ENCODE measurements around the gene CNPY2. TPM values are rescaled to one million over a fixed set of nuclear protein-coding genes. Genes with fewer than 3 reads are reported as not detected.
A peak's percentile ranks its signal among the peaks of the same experiment; 100 is the strongest.

CNPY2 gene
- total RNA-seq: 10 to 100 TPM; 93.5 to 95.8 TPM
- polyA plus RNA-seq: 100 to 1,000 TPM; 174 to 184 TPM

DNA sequence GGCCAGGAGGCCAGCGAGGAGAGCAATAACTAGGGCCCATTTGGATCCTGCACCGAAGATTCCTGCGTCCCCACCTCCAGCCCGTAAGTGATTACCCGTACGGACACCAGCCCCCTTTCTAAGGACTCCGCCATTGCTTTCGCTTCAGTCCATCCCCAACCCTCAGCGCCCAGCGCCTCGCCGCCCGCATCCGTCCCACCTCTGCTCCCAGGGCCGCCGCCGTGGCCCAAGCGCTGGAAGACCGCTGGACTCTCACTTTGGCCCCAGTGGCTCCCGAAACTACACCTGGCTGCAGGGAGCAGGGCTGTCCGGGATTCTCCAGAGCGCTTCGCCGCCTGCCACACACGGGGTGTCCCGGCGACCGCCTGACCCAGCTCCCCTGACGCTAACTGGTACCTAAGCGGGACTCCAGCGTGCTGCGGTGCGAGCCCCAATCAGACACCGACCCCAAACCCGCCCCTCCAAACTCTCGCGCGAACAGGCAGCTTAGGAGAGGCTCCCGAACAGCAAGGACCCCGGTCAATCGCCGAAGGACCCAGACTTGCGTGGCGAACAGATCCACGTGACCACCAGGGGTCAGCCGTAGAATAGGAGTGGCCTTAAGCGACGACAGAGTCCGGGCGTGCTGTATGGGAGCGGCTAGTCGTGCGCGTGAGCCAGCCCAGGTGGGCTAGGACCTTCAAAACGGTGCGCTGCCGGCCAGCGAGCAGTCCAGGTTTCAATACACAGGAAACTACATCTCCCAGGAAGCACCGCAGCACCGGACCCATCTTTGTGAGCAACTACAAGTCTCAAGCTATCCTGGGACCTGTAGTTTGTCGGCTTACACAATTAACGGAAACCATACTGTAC lies at the start of gene CNPY2:
TSS of gene CNPY2 (minus strand) at position 367 of the 852 bp plus-strand sequence. CDS start 771 bp downstream, outside the sequence.
- no peaks in the 10 kb centered on the region for H3K27me3 Mint-ChIP-seq
- Histone ChIP-seq H3K4me3 (ENCODE audit: low read length in 2 of 2) (peak within 1 kb of the TSS; percentile 99 to 100), H3K27ac (ENCODE audit: low read depth, low read length) (peak within 1 kb of the TSS; percentile 95), H3K36me3 (ENCODE audit: insufficient read depth, low read length) (peaks cover 9% of the 10 kb centered on the region), H3K4me1 (ENCODE audit: insufficient read depth, low read length) (peaks cover 18% of the 10 kb centered on the region), H3K27me3 (ENCODE audit: insufficient read depth, low read length) (no peaks in the 10 kb centered on the region), H3K9me3 (ENCODE audit: control insufficient read depth in 1 of 2, low read length in 2 of 2) (no peaks in the 10 kb centered on the region)
- H3K36me3 Mint-ChIP-seq: peaks cover 10 to 30% of the 10 kb centered on the region in 2 donors
- H3K9me3 Mint-ChIP-seq: no peaks in the 10 kb centered on the region
- H3K4me3 Mint-ChIP-seq: peak within 1 kb of the TSS; percentile 97 to 100 (median 98)
- peaks cover 1 to 25% (median 13%) of the 10 kb centered on the region in 4 donors for H3K4me1 Mint-ChIP-seq
- intact Hi-C loops (cut with micrococcal nuclease): loop anchor here (1.0 to 2.0 kb wide), 8 partner anchors 16 to 197 kb away; partner anchors contain the start of genes CS, IL23A, PAN2 and SPRYD4
- CTCF ChIA-PET (ENCODE audit: partially characterized antibody): interaction anchor here (0.7 to 4.4 kb wide), 18 partner anchors 12 to 321 kb away, joined by 3 to 37 read pairs (median 4); partner anchors contain the start of genes IL23A, PAN2, SMARCC2 and SPRYD4
- peak within 1 kb of the TSS; percentile 98 to 100 (median 99) for H3K27ac Mint-ChIP-seq
- POLR2A ChIA-PET (ENCODE audit: partially characterized antibody): interaction anchor here (0.6 to 4.4 kb wide), 36 partner anchors 9 to 796 kb away, joined by 3 to 109 read pairs (median 5); partner anchors contain the start of genes ANKRD52, BLOC1S1, COQ10A and DGKA
- peak; percentile 93 to 97 (median 95) for DNase-seq

DNA sequence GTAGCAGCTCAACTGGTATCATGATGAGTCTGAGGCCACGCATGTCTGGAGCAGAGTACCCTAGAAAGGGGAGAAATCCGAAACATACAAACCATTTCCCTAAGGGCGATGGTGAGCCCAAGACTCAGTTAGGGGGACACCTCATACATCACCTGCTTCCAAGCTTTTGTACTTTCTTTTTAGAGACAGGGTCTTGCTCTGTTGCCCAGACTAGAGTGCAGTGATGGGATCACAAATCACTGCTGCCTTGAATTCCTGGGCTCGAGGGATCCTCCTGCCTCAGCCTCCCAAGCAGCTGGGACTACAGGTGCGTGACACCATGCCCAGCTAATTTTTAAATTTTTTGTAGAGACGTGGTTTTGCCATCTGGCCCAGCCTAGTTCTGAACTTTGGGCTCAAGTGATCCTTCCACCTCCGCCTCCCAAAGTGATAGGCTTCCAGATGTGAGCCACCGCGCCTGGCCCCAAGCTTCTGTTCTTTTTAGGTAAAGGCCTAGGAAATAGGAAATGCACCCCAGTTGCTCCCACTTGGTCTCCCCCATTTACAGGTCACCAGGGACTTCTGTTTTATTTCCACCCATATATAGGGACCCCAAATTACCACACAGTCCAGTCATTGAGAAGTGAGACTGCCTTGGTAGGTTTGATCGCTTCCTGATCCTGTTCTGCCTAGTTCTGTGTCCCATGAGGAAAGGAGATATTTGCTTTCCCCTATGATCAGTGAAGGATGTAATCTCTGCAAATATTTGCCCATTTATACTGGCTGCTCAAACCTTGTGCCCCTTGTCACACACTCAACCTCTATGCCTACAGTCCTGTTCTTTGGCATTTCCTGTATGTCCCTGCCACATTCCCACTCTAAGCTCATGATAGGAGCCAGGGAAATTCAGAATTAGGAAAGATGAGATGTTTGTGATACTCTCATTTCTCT lies 46.6 kb upstream of the CNPY2 start, which contains the start of gene APOF:
TSS of gene APOF (minus strand) at position 728 of the 930 bp plus-strand sequence. CDS start at position 616, 112 bp downstream.
- intact Hi-C loops (cut with micrococcal nuclease): loop anchor here (5.0 kb wide), 2 partner anchors 95 to 235 kb away; partner anchors contain the start of genes COQ10A and ESYT1
- no peak within 1 kb of the TSS for H3K4me3 ChIP-seq (ENCODE audit: low read length in 2 of 2)
- H3K27ac ChIP-seq (ENCODE audit: low read depth, low read length): no peak within 1 kb of the TSS
- peaks cover 29% of the 10 kb centered on the region for H3K4me1 ChIP-seq (ENCODE audit: insufficient read depth, low read length)
- H3K27ac Mint-ChIP-seq: peak within 1 kb of the TSS in 6 of 7 donors; percentile 62 to 96 (median 80)
- DNase-seq: no peak
- H3K9me3 Mint-ChIP-seq: peaks cover 0 to 2% (median 0%) of the 10 kb centered on the region in 8 donors
- H3K9me3 ChIP-seq (ENCODE audit: control insufficient read depth in 1 of 2, low read length in 2 of 2): no peaks in the 10 kb centered on the region
- H3K27me3 ChIP-seq (ENCODE audit: insufficient read depth, low read length): no peaks in the 10 kb centered on the region
- CTCF ChIA-PET (ENCODE audit: partially characterized antibody): interaction anchor here (2.5 to 3.8 kb wide), 2 partner anchors 98 to 102 kb away, joined by 10 to 34 read pairs; no protein-coding TSS in a partner anchor
- peak within 1 kb of the TSS; percentile 12 to 98 (median 84) for H3K4me3 Mint-ChIP-seq
- H3K36me3 ChIP-seq (ENCODE audit: insufficient read depth, low read length): no peaks in the 10 kb centered on the region
- H3K4me1 Mint-ChIP-seq: peaks cover 12 to 30% (median 20%) of the 10 kb centered on the region in 4 donors
- H3K36me3 Mint-ChIP-seq: peaks cover 0 to 13% of the 10 kb centered on the region in 2 donors
- POLR2A ChIA-PET (ENCODE audit: partially characterized antibody): interaction anchor here (1.1 to 7.8 kb wide), 3 partner anchors 24 to 141 kb away, joined by 4 to 264 read pairs (median 14); partner anchors contain the start of genes IL23A, PAN2 and RNF41
- no peaks in the 10 kb centered on the region for H3K27me3 Mint-ChIP-seq

DNA sequence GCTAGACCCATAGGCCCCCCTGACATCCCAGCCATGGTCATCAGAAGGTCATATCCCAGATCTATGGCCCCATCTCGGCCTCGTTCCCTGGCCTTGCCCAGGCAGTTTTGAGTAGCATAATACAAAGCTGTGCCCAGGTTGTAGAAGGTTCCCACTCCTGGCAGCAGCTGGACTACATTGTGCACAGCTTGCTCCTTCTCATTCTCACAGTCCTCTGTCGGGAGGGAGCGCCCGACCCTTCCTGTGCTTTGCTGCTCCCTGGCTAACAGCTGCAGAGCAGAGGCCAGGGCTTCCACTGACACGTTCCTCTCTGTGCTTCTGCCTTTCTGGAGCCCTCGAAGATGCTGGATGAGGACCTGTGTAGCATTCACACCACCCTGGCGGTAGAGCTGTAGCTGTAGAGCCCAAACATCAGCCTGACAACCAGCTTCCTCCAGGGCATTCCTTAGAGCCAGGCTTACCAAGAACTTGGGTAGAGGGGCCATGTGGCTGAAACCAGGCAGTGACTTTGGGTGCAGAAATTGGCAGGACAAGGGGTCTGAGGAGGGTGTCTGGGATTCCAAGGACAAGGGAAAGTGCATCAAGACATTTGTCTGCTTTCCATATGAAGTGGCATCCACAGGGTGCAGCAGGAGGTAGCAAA lies 45.8 kb upstream of the CNPY2 start:
- Mint-ChIP-seq H3K4me3 (peak overlapping the region; percentile 92 to 98 (median 96)), H3K9me3 (peaks cover 0 to 2% (median 0%) of the 10 kb centered on the region in 8 donors), H3K36me3 (peaks cover 0 to 15% of the 10 kb centered on the region in 2 donors), H3K27me3 (no peaks in the 10 kb centered on the region), H3K4me1 (peaks cover 13 to 30% (median 20%) of the 10 kb centered on the region in 4 donors), H3K27ac (peak overlapping the region; percentile 37 to 97 (median 94))
- ChIA-PET POLR2A (ENCODE audit: partially characterized antibody) (interaction anchor here (1.1 to 7.8 kb wide), 6 partner anchors 13 to 140 kb away, joined by 4 to 264 read pairs (median 12); partner anchors contain the start of genes CNPY2, IL23A, PAN2 and RNF41), CTCF (ENCODE audit: partially characterized antibody) (interaction anchor here (2.5 to 4.8 kb wide), 5 partner anchors 23 to 102 kb away, joined by 9 to 35 read pairs (median 23); partner anchors contain the start of genes IL23A, PAN2 and TIMELESS)
- intact Hi-C loops (cut with micrococcal nuclease): loop anchor here (2.0 to 5.0 kb wide), 3 partner anchors 94 to 327 kb away; partner anchors contain the start of genes COQ10A, ESYT1 and PTGES3
- DNase-seq: no peak
- no peak overlapping the region for H3K27ac ChIP-seq (ENCODE audit: low read depth, low read length)
- peaks cover 29% of the 10 kb centered on the region for H3K4me1 ChIP-seq (ENCODE audit: insufficient read depth, low read length)
- H3K9me3 ChIP-seq (ENCODE audit: control insufficient read depth in 1 of 2, low read length in 2 of 2): no peaks in the 10 kb centered on the region
- H3K36me3 ChIP-seq (ENCODE audit: insufficient read depth, low read length): no peaks in the 10 kb centered on the region
- H3K4me3 ChIP-seq (ENCODE audit: low read length in 2 of 2): no peak overlapping the region
- no peaks in the 10 kb centered on the region for H3K27me3 ChIP-seq (ENCODE audit: insufficient read depth, low read length)

DNA sequence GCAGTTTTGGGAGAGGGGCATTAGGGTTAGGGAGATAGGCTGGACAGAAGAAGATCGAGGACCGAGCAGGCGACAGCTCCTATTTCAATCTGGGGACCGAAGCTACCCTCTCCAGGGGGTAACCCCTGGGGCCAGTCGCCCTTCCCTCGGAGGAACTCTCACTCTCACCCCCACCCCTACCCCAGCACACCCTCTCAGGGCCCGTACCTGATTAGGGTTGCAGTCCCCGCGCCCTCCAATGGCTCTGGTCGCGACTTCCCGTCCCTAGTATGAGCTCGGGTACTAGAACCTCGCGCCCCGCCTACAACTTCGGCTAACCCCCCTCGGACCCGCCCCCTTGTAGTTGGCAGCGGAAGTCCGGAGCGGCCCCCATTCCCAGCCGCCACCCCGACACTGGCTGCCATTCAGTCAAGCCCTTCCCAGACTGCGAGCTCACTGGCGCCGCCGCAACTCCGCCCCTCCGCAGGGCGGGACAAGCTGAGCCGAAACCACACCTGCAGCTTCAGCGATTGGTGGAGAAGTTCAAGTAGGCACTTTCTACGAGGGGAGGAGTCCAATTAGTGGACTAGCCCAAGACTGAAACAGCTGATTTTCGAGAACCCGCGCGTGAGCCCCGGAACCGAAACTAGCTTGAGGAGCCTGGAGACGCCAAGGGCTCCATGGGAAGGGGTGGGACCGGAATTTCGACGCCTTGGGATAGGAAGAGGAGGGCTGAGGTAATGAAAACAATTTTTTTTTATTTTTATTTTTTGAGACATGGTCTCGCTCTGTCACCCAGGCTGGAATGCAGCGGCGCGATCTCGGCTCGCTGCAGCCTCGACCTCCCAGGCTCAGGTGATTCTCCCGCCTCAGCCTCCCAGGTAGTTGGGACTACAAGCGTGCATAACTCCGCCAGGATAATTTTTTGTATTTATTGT lies 44.3 kb upstream of the CNPY2 start, which contains the start of gene STAT2:
TSS of gene STAT2 (minus strand) at position 257 of the 917 bp plus-strand sequence. CDS start 3,536 bp downstream, outside the sequence.
- H3K27me3 ChIP-seq (ENCODE audit: insufficient read depth, low read length): no peaks in the 10 kb centered on the region
- peak within 1 kb of the TSS; percentile 84 for H3K27ac ChIP-seq (ENCODE audit: low read depth, low read length)
- peak; percentile 99 to 100 (median 100) for DNase-seq
- Mint-ChIP-seq H3K9me3 (peaks cover 0 to 2% (median 0%) of the 10 kb centered on the region in 8 donors), H3K27me3 (no peaks in the 10 kb centered on the region), H3K4me1 (peaks cover 16 to 30% (median 21%) of the 10 kb centered on the region in 4 donors), H3K36me3 (peaks cover 8 to 29% of the 10 kb centered on the region in 2 donors), H3K27ac (peak within 1 kb of the TSS; percentile 89 to 98 (median 96)), H3K4me3 (peak within 1 kb of the TSS; percentile 92 to 98 (median 96))
- CTCF ChIA-PET (ENCODE audit: partially characterized antibody): interaction anchor here (0.7 to 4.8 kb wide), 22 partner anchors 9 to 622 kb away, joined by 3 to 35 read pairs (median 6); partner anchors contain the start of genes CNPY2, CS, DNAJC14 and IL23A
- H3K36me3 ChIP-seq (ENCODE audit: insufficient read depth, low read length): peaks cover 13% of the 10 kb centered on the region
- H3K4me3 ChIP-seq (ENCODE audit: low read length in 2 of 2): peak within 1 kb of the TSS; percentile 78 to 97
- POLR2A ChIA-PET (ENCODE audit: partially characterized antibody): interaction anchor here (0.7 to 7.8 kb wide), 27 partner anchors 9 to 752 kb away, joined by 3 to 264 read pairs (median 6); partner anchors contain the start of genes ANKRD52, CNPY2, COQ10A and ESYT1
- H3K9me3 ChIP-seq (ENCODE audit: control insufficient read depth in 1 of 2, low read length in 2 of 2): no peaks in the 10 kb centered on the region
- H3K4me1 ChIP-seq (ENCODE audit: insufficient read depth, low read length): peaks cover 29% of the 10 kb centered on the region
- intact Hi-C loops (cut with micrococcal nuclease): loop anchor here (1.0 to 5.0 kb wide), 11 partner anchors 22 to 329 kb away; partner anchors contain the start of genes COQ10A, CS, ESYT1 and IL23A

DNA sequence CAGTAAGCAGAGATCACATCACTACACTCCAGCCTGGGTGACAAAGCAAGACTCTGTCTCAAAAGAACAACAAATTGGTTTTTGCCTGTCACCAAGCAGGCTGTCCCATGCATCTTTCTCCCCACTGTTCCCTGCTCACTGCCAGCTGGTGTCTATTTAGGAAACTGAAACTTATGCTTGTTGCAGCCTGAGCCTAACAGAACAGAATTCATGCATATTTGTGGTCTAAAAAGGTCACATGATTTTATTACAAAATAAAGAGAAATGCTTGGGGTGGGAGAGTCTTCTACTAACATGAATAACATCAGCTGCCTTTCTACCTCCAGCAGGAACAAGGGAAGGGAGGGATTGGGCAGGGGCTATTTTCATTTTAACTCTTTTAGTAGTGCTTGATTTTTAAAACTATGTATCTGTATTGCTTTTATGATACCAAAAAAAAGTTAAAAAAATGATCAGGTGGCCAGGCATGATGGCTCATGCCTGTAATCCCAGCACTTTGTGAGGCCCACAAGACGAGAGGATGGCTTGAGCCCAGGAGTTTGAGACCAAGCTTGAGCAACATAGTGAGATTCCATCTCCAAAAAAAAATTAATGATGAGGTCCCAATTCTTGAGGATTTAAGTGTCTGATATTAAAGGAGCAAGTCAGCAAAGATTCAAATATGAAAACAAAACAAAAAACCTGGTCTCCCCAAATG lies 43.2 kb upstream of the CNPY2 start:
- H3K27ac ChIP-seq (ENCODE audit: low read depth, low read length): peak overlapping the region; percentile 84
- peaks cover 0 to 2% (median 0%) of the 10 kb centered on the region in 8 donors for H3K9me3 Mint-ChIP-seq
- POLR2A ChIA-PET (ENCODE audit: partially characterized antibody): interaction anchor here (0.6 to 7.8 kb wide), 23 partner anchors 7 to 541 kb away, joined by 3 to 264 read pairs (median 7); partner anchors contain the start of genes CNPY2, GLS2, IL23A and MIP

More for the DNA sequence above, 43.2 kb upstream of the CNPY2 start:
- H3K27me3 Mint-ChIP-seq: no peaks in the 10 kb centered on the region
- peak overlapping the region; percentile 78 to 97 for H3K4me3 ChIP-seq (ENCODE audit: low read length in 2 of 2)
- H3K4me3 Mint-ChIP-seq: peak overlapping the region; percentile 92 to 98 (median 96)
- CTCF ChIA-PET (ENCODE audit: partially characterized antibody): interaction anchor here (0.7 to 4.8 kb wide), 19 partner anchors 8 to 240 kb away, joined by 3 to 35 read pairs (median 7); partner anchors contain the start of genes ANKRD52, CNPY2, CS and IL23A
- peaks cover 16 to 30% (median 21%) of the 10 kb centered on the region in 4 donors for H3K4me1 Mint-ChIP-seq
- no peaks in the 10 kb centered on the region for H3K9me3 ChIP-seq (ENCODE audit: control insufficient read depth in 1 of 2, low read length in 2 of 2)
- peaks cover 18 to 40% of the 10 kb centered on the region in 2 donors for H3K36me3 Mint-ChIP-seq
- intact Hi-C loops (cut with micrococcal nuclease): no loop called here
- DNase-seq: no peak
- H3K36me3 ChIP-seq (ENCODE audit: insufficient read depth, low read length): peaks cover 24% of the 10 kb centered on the region
- H3K27ac Mint-ChIP-seq: peak overlapping the region; percentile 89 to 98 (median 96)
- H3K4me1 ChIP-seq (ENCODE audit: insufficient read depth, low read length): peaks cover 29% of the 10 kb centered on the region
- H3K27me3 ChIP-seq (ENCODE audit: insufficient read depth, low read length): no peaks in the 10 kb centered on the region
